Spleen (tissue), 7 donors: Measurements from ENCODE around the gene PIP4K2C.

Experiments used
- POLR2A ChIP-seq, 3 donors: fragments of 450-650 bp; IDR thresholded peaks; one replicate each; pipeline ENCODE4 v1.5.1; 2017; ENCODE audit warnings: antibody characterized with exemption in 3 of 3, mild to moderate bottlenecking in 1 of 3
- POLR2AphosphoS5 ChIP-seq, 3 donors: sonication (generic); formaldehyde crosslinking; IDR thresholded peaks; one replicate each; pipeline ENCODE4 v1.5.1; 2017; ENCODE audit warnings: antibody characterized with exemption in 3 of 3
- TF ChIP-seq, protein P1 (sequence below), 11 experiments: fragments of 200-600 bp in 7 of 11; fragments of 450-650 bp in 4 of 11; sonication (generic) in 4 of 11; IDR thresholded peaks in 8 of 11; conservative IDR thresholded peaks in 3 of 11; 1 replicate in 7 of 11; 2 replicates in 4 of 11; pipeline versions ENCODE4 v1.4.0 to v1.8.0; 2016 to 2021; ENCODE audit warnings: antibody characterized with exemption in 11 of 11, inconsistent platforms in 4 of 11, mild to moderate bottlenecking in 1 of 11
- donor health status: DM: no; HTN: no; CAD: no; lungs with moderate emphysema.
- donor health status: DM: no; HTN: no; CAD: no.
- donor health status: DM: no; HTN: no; CAD: no.

DNA sequence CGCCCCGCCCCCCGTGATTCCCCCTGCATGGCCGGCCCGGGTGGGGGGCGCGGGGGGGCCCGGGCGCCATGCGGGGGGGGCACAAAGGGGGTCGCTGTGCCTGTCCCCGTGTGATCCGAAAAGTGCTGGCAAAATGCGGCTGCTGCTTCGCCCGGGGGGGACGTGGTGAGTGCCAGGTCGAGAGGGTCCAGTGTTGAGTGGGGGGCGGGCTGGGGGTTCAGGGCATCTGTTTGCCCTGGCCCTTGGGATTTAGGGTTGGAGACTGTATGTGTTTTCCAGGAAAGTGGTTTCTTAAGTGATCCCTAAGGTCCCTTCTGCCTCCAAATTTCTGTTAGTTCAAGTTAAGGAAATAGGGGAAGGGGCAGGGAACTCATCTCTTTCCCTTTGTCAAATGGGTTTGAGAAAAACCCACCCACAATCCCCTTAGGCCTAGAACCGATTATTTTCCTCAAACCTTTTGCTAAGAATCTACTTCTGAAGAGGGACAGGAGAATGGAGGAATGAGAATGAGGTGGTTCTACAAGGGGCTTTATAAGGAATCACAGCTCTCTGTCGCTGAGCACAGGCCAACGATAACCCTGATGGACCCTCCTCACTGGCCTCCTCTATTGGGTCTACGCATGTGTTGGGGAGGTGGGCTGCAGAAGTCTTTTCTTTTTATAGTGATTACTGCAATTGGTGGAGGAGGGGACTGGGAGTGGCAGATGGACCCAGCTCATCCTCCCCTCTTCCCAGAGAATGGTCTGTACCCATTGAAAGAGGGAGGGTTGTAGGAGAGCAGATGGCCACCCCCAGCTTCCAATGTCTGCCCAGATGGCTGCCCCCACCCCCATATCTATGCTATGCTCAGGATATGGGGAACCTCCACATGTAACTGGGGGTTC, 21.1 kb downstream of the PIP4K2C start:
- TF ChIP-seq, protein P1, sequence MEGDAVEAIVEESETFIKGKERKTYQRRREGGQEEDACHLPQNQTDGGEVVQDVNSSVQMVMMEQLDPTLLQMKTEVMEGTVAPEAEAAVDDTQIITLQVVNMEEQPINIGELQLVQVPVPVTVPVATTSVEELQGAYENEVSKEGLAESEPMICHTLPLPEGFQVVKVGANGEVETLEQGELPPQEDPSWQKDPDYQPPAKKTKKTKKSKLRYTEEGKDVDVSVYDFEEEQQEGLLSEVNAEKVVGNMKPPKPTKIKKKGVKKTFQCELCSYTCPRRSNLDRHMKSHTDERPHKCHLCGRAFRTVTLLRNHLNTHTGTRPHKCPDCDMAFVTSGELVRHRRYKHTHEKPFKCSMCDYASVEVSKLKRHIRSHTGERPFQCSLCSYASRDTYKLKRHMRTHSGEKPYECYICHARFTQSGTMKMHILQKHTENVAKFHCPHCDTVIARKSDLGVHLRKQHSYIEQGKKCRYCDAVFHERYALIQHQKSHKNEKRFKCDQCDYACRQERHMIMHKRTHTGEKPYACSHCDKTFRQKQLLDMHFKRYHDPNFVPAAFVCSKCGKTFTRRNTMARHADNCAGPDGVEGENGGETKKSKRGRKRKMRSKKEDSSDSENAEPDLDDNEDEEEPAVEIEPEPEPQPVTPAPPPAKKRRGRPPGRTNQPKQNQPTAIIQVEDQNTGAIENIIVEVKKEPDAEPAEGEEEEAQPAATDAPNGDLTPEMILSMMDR (IDR thresholded peaks at IDR 0.05 in 8 of 11, conservative IDR thresholded peaks at IDR 0.05 in 3 of 11), result no peak
- TF ChIP-seq POLR2A (IDR thresholded peaks at IDR 0.05) (no peak), POLR2AphosphoS5 (IDR thresholded peaks at IDR 0.05) (no peak)
